GM21619 (cell line): ENCODE measurements around the gene PRR15L.
"Not testable (repeated sequence)": the region's sequence is repeated elsewhere in the genome, so short reads cannot be mapped to it uniquely, and the experiment has no call there.

Experiments
- ATAC-seq: cut with Tn5 transposase; IDR thresholded peaks from one replicate; pipeline ENCODE4 v1.9.1; 2021; ENCODE audit not compliant: unreplicated experiment

The PRR15L gene, protein sequence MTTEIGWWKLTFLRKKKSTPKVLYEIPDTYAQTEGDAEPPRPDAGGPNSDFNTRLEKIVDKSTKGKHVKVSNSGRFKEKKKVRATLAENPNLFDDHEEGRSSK

DNA sequence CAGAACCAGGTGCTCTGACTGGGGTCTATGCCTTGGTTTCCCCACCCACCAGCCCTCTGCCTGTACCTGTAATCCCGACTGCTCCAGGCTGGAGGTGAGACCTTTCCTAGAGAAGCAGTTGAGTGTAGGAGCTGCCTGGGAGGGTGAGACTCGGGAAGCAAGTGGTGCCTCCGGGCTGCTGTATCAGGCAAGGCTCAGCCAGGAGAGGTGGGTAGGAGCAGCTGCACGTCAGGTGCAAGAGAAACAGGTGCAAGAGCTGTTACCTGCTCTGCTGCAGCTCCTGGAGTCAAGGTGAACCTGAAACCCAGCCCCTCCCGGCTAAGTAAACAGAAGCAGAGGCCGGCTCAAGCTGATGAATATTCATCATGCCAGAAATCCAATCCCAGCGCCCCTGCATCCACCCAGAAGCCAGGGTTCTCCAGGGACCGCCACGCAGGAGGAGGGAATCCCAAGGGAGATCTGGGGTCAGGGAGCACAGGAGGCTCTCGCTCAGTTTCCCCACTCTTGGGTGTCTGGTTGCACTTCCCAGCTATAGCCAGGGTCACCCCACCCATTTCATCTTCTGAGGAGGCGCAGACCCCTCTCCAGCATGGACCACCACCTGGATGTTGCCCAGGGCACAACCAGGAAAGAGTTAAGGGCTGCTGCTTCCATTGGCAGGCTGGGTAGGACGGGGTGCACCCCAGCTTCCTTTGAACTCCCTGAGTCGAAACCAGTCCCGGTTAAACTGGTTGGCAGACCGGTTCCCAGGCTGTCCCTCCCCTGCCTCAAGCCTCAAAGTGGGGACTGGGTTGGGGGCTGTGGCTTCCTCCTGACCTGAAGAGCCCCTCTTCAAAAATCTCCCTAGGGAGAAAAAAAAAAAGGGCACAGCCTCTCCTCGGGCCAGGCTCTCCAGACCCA lies at the start of gene PRR15L:
Gene PRR15L, minus strand, starts transcription at position 293 of the 900 bp plus-strand sequence. CDS start 4,649 bp downstream, outside the sequence.
- ATAC-seq, result no peak

- no peak for ATAC-seq
Observed at GRCh38 chr17:48006936-48007709, 49.4 kb upstream of the PRR15L start.

GRCh38 chr17:48004983-48005382 lies 47.3 kb upstream of the PRR15L start:
- ATAC-seq, result no peak

- ATAC-seq, result no peak
Observed at GRCh38 chr17:48003417-48004151, 45.9 kb upstream of the PRR15L start.

DNA sequence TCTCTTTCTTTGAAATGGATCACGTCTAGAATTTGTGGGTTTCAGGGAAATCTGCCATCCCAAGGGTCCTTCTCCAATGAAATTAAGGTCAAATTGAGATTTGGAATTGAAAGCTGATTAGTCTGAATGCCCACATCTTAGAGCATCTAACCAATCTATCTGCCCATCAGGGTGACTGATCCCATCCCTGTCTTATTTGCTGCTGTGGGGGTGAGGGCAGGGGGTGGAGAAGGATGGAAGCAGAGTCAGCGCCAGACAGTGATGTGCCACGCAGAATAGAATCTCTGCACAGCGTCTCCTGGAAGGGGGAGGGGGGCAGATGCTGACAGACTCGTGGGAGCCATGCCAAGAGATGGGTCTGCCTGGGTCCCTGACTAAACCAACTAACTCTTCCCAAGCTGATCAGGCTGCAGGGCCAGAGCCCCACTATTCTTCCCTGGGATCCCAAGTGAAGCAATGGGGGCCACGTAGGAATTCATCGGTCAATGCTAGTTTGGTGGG lies 45.3 kb upstream of the PRR15L start:
- ATAC-seq, result no peak

- no peak for ATAC-seq
Observed at GRCh38 chr17:48002266-48002915, 44.7 kb upstream of the PRR15L start.

GRCh38 chr17:48001657-48002056 lies 44.0 kb upstream of the PRR15L start:
- not testable (repeated sequence) for ATAC-seq

GRCh38 chr17:48001197-48001596 lies 43.5 kb upstream of the PRR15L start:
- no peak for ATAC-seq

- ATAC-seq, result no peak
Observed at GRCh38 chr17:47999582-47999981, 41.9 kb upstream of the PRR15L start.

GRCh38 chr17:47998044-47998443 lies 40.4 kb upstream of the PRR15L start:
- no peak for ATAC-seq

GRCh38 chr17:47997586-47997985 lies 39.9 kb upstream of the PRR15L start:
- no peak for ATAC-seq

DNA sequence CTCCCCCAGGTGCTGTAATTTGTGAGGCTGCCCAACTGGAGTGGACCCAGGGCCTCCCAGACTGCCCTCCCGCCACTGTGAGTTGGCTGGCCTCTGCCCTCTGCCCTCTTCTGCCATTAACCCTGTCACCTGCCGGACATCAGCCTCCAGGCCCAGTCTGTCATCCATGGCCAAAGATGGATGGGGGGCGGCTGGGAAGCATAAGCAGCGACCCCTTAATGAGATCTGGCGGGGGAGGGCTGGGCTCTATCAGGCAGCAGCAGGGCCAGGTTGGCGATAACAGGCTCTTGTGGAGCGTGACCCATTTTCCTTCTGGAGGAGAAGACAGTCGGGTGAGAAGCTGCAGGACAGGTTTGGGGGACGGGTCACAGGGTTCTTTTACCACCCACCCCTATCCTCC lies 38.5 kb upstream of the PRR15L start:
- no peak for ATAC-seq

GRCh38 chr17:47995241-47995935 lies 37.7 kb upstream of the PRR15L start:
- ATAC-seq, result no peak

DNA sequence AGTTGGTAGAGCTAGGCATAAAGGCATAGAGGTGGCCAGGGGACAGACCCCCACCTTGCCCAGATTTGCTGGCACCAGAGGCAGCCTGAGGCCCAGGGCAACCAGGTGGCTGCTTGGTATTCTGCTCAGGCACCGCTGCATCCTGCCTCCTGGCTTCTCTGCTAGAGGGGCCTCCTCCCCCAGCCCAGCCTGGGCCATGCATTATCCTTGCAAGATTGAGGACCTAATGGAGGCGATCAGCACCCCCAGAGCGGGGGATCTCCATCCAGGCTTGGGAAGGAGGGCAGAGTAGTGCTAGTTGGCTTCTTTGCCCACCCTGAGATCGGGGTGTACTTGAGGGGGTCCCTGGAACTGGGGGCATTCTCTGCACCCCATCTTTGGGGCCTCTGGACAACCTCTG lies 37.0 kb upstream of the PRR15L start:
- no peak for ATAC-seq

GRCh38 chr17:47993964-47994363 lies 36.3 kb upstream of the PRR15L start:
- no peak for ATAC-seq

GRCh38 chr17:47993031-47993564 lies 35.4 kb upstream of the PRR15L start:
- no peak for ATAC-seq

DNA sequence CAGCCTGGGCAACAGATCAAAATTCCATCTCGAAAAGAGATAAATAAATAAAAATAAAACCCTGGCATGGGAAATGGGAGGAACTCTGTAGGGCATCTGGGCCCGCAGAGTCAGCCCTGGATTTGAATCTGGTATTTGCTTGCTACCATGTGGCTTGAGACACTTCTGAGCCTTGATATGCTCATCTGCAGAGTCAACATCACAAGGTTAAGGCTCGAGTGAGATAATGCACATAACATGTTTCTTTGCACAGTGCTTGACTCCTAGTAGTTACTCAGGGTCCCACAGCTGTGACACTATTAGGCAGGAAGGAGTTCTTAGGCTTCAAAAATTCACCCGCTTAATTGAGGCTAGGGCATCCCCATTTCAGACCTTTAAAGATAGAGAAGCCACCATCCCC lies 34.5 kb upstream of the PRR15L start:
- ATAC-seq, result no peak

DNA sequence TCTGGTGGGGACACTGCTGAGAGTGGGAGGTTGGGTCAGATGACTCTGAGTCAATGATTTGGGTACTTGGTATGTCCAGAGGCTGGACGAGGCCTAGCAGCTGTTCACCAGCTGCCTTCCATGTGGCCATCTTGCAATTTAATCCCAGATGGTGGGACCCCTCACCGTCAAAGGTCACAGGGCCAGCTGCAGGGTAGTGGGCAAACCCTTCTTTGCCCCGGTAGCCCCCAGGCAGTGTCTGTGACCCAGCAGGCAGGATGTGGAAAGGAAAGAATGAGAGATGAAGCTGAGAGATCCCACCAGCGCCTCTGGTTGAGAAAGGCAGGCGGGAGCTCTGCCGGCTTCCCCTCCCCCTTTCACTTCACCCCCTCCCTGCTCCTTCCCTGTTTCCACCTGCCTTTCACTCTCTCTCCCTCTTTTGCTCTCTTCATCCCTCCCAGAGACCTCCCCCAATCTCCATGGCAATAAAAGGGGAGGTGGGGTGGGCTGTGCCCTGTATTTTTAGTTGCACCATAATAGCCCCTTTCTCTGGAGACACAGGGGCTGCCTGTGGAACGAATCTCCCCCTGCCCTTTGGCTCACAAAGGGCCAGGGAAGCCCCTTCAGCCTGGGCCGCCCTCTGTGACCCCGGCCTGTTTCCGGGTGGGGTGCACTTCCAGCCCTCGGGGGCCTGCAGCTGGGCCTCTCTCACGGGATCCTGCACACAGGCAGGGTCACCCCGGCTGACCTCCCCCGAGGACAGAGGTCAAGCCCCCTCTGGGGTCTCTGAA lies 33.5 kb upstream of the PRR15L start:
- no peak for ATAC-seq

DNA sequence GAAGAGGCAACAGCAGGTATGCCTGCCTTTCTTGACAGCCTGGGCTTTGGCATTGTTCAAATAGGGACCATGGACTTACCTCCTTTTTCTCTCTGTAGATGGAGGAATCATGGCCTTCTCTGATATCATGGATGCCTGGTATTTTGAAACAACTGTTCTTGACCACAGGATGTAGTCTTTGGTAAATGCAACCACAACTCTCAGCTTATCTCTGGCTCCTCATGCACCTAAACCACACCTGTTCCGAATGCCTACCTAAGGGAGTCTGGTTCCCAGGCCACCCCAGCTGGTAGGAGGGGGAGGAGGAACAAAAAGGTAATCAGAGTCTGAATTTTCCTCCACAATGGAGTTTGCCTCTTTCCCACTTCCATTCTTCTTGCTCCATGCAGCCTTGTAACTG lies 32.0 kb upstream of the PRR15L start:
- no peak for ATAC-seq
